HepG2 (cell line): ENCODE data around the gene SPAG9. TPM values are rescaled to one million over a fixed set of nuclear protein-coding genes. Genes with fewer than 3 reads are reported as not detected.

Experiments used
- AKAP8 ChIP-seq: sonication (generic); formaldehyde crosslinking; IDR thresholded peaks from 2 replicates; pipeline ENCODE4 v1.5.1; 2020; ENCODE audit warnings: mild to moderate bottlenecking, missing genetic modification reagents
- CBX2 ChIP-seq, 2 experiments: fragments of 200-600 bp in 1 of 2; sonication (generic); formaldehyde crosslinking in 1 of 2; IDR thresholded peaks; 2 replicates each; pipeline versions ENCODE4 v1.7.0 to v1.8.1; 2018 to 2022; ENCODE audit warnings: low read depth in 2 of 2, low read length in 1 of 2, mild to moderate bottlenecking in 1 of 2, missing genetic modification reagents in 1 of 2
- CREM ChIP-seq, 2 experiments: sonication (generic) in 1 of 2; formaldehyde crosslinking in 1 of 2; IDR thresholded peaks; 2 replicates each; pipeline versions ENCODE4 v1.4.0 to v1.6.1; 2016 to 2020; ENCODE audit warnings: antibody characterized with exemption in 1 of 2, mild to moderate bottlenecking in 1 of 2, missing genetic modification reagents in 1 of 2
- MBNL3 ChIP-seq: fragments of 250-450 bp; sonication (Bioruptor Pico); conservative IDR thresholded peaks from 2 replicates; pipeline ENCODE4 v1.8.0; 2022; ENCODE audit warnings: mild to moderate bottlenecking, inconsistent platforms
- MYPOP ChIP-seq: sonication (generic); formaldehyde crosslinking; IDR thresholded peaks from 2 replicates; pipeline ENCODE4 v1.8.1; 2023; ENCODE audit warnings: mild to moderate bottlenecking, moderate library complexity, missing genetic modification reagents
- PHF21A ChIP-seq: sonication (generic); formaldehyde crosslinking; IDR thresholded peaks from 2 replicates; pipeline ENCODE4 v1.5.0; 2020; ENCODE audit warnings: mild to moderate bottlenecking, missing genetic modification reagents
- SUZ12 ChIP-seq: fragments of 150-350 bp; IDR thresholded peaks from 2 replicates; pipeline ENCODE4 v1.6.1; 2014; ENCODE audit warnings: low read depth, low read length
- TERF1 ChIP-seq: sonication (generic); formaldehyde crosslinking; IDR thresholded peaks from 2 replicates; pipeline ENCODE4 v1.8.0; 2022; ENCODE audit warnings: mild to moderate bottlenecking, missing genetic modification reagents, moderate library complexity
- ZBTB7A ChIP-seq: sonication (generic); formaldehyde crosslinking; IDR thresholded peaks from 2 replicates; pipeline ENCODE4 v1.8.0; 2022; ENCODE audit warnings: mild to moderate bottlenecking, missing genetic modification reagents
- ZC3H13 ChIP-seq: sonication (generic); formaldehyde crosslinking; IDR thresholded peaks from 2 replicates; pipeline ENCODE4 v1.8.1; 2023; ENCODE audit warnings: mild to moderate bottlenecking, missing genetic modification reagents, moderate library complexity
- ZFP36L2 ChIP-seq: sonication (generic); formaldehyde crosslinking; IDR thresholded peaks from 2 replicates; pipeline ENCODE4 v1.4.0; 2020; ENCODE audit warnings: missing genetic modification reagents
- ZNF33B ChIP-seq: sonication (generic); formaldehyde crosslinking; IDR thresholded peaks from 2 replicates; pipeline ENCODE4 v1.5.1; 2020; ENCODE audit warnings: mild to moderate bottlenecking, missing genetic modification reagents
- ZNF362 ChIP-seq: sonication (generic); formaldehyde crosslinking; IDR thresholded peaks from 2 replicates; pipeline ENCODE4 v1.4.0; 2020; ENCODE audit warnings: missing genetic modification reagents, mild to moderate bottlenecking, borderline replicate concordance
- polyA plus RNA-seq, 8 experiments: library from polyadenylated mRNA; depleted of rRNA in 3 of 8; stranded (reverse) in 7 of 8; unstranded in 1 of 8; fragments of >200 nt; fragmentation: Illumina TruSeq in 4 of 8; extraction: Trizol in 4 of 8; gene quantifications; 2 replicates each; pipeline versions ENCODE4 v1.2.1 to v1.2.3, GENCODE V29; 2011 to 2016; ENCODE audit warnings: low read depth in 4 of 8, missing spikeins in 1 of 8, mixed read lengths in 1 of 8; ENCODE audit not compliant: insufficient read depth in 1 of 8
- total RNA-seq, 5 experiments: library from RNA; depleted of rRNA; stranded (reverse); fragments of >200 nt; fragmentation: Illumina TruSeq; extraction: Trizol; gene quantifications; 2 replicates each; pipeline ENCODE4 v1.2.3, GENCODE V29; 2016; ENCODE audit warnings: low read depth in 1 of 5
- TF ChIP-seq, protein P1 (sequence below): sonication (generic); formaldehyde crosslinking; IDR thresholded peaks from 2 replicates; pipeline ENCODE4 v1.5.1; 2020; ENCODE audit warnings: missing genetic modification reagents, mild to moderate bottlenecking, borderline replicate concordance
- TF ChIP-seq, protein P2 (sequence below): sonication (generic); formaldehyde crosslinking; IDR thresholded peaks from 2 replicates; pipeline ENCODE4 v1.4.0; 2020; ENCODE audit warnings: low read depth, mild to moderate bottlenecking, missing genetic modification reagents
- TF ChIP-seq, protein P3 (sequence below): sonication (generic); formaldehyde crosslinking; IDR thresholded peaks from 2 replicates; pipeline ENCODE4 v1.4.0; 2020; ENCODE audit warnings: missing genetic modification reagents

SPAG9 gene
- total and polyA plus RNA-seq, 2 of the 13 experiments (the other 11 are each of a cell fraction or from before 2014, with no cell fraction given), result 43.2 to 78.6 TPM

DNA sequence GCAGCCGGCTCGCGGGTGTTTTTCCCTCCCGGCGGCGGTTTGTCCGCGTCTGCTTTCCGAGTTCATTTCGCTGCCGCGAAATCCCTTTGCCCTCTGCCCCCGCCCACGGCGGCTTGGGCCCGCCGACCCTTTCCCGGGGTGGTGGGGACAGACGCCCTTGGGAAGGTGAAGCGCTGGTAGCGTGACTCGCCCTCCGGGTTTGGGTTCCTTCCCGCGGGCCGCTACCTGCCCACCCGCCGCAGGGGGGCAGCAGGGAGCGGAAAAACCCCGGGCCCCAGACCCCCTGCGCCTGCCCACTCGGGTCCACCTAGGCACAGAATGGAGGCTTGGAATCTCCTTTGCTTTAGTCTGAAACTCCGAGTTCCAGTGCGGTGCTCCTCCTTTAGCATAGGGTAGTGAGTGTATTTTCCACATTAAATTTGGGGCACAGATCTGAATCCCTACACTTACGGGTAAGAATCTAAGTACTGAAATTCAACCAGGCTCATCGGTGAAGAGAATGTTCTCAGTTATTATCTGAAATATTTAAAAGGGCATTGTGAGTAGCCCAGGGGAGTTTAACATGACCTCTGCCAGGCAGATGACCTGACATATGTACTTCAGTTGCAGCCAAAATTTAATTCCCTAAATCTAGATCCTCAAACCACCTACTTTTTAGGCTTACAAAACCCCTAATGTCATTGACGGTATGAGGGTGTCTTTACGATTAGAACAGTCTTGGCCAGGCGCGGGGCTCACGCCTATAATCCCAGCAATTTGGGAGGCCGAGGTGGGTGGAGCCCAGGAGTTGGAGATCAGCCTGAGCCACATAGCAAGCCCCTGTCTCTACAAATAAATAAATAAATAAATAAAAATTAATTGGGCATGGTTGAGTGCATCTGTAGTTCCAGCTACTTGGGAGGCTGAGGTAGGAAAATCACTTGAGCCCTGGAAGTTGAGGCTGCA is 46.6 kb upstream of the SPAG9 start (continued):
- TF ChIP-seq CBX2 (IDR thresholded peaks at IDR 0.05; ENCODE audit: low read depth, low read length) (no peak), CBX2 (CRISPR knock-in tag; IDR thresholded peaks at IDR 0.05; ENCODE audit: low read depth) (no peak), ZBTB7A (CRISPR knock-in tag) (peak; percentile 81; the same call in 1 of the 2 replicates), TERF1 (CRISPR knock-in tag) (no peak), AKAP8 (no peak; the same call in 1 of the 2 replicates), MYPOP (CRISPR knock-in tag) (no peak), PHF21A (CRISPR knock-in tag) (no peak), ZNF362 (CRISPR knock-in tag) (no peak), ZFP36L2 (no peak), CREM (IDR thresholded peaks at IDR 0.05) (no peak), CREM (CRISPR knock-in tag; IDR thresholded peaks at IDR 0.05) (no peak), MBNL3 (CRISPR knock-in tag) (no peak), ZC3H13 (CRISPR knock-in tag) (no peak), SUZ12 (no peak), ZNF33B (CRISPR knock-in tag) (no peak; the same call in 1 of the 2 replicates)
- TF ChIP-seq, protein P1, sequence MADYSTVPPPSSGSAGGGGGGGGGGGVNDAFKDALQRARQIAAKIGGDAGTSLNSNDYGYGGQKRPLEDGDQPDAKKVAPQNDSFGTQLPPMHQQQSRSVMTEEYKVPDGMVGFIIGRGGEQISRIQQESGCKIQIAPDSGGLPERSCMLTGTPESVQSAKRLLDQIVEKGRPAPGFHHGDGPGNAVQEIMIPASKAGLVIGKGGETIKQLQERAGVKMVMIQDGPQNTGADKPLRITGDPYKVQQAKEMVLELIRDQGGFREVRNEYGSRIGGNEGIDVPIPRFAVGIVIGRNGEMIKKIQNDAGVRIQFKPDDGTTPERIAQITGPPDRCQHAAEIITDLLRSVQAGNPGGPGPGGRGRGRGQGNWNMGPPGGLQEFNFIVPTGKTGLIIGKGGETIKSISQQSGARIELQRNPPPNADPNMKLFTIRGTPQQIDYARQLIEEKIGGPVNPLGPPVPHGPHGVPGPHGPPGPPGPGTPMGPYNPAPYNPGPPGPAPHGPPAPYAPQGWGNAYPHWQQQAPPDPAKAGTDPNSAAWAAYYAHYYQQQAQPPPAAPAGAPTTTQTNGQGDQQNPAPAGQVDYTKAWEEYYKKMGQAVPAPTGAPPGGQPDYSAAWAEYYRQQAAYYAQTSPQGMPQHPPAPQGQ (CRISPR knock-in tag), result no peak
- TF ChIP-seq, protein P2, sequence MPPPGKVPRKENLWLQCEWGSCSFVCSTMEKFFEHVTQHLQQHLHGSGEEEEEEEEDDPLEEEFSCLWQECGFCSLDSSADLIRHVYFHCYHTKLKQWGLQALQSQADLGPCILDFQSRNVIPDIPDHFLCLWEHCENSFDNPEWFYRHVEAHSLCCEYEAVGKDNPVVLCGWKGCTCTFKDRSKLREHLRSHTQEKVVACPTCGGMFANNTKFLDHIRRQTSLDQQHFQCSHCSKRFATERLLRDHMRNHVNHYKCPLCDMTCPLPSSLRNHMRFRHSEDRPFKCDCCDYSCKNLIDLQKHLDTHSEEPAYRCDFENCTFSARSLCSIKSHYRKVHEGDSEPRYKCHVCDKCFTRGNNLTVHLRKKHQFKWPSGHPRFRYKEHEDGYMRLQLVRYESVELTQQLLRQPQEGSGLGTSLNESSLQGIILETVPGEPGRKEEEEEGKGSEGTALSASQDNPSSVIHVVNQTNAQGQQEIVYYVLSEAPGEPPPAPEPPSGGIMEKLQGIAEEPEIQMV (CRISPR knock-in tag), result 0 out of 2 replicates have a peak, but pooled peaks have one; percentile 18
- TF ChIP-seq, protein P3, sequence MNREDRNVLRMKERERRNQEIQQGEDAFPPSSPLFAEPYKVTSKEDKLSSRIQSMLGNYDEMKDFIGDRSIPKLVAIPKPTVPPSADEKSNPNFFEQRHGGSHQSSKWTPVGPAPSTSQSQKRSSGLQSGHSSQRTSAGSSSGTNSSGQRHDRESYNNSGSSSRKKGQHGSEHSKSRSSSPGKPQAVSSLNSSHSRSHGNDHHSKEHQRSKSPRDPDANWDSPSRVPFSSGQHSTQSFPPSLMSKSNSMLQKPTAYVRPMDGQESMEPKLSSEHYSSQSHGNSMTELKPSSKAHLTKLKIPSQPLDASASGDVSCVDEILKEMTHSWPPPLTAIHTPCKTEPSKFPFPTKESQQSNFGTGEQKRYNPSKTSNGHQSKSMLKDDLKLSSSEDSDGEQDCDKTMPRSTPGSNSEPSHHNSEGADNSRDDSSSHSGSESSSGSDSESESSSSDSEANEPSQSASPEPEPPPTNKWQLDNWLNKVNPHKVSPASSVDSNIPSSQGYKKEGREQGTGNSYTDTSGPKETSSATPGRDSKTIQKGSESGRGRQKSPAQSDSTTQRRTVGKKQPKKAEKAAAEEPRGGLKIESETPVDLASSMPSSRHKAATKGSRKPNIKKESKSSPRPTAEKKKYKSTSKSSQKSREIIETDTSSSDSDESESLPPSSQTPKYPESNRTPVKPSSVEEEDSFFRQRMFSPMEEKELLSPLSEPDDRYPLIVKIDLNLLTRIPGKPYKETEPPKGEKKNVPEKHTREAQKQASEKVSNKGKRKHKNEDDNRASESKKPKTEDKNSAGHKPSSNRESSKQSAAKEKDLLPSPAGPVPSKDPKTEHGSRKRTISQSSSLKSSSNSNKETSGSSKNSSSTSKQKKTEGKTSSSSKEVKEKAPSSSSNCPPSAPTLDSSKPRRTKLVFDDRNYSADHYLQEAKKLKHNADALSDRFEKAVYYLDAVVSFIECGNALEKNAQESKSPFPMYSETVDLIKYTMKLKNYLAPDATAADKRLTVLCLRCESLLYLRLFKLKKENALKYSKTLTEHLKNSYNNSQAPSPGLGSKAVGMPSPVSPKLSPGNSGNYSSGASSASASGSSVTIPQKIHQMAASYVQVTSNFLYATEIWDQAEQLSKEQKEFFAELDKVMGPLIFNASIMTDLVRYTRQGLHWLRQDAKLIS (CRISPR knock-in tag), result no peak
